BLaER1 (cell line): ENCODE results near the gene TMEM202.
"Not testable (repeated sequence)": the region's sequence is repeated elsewhere in the genome, so short reads cannot be mapped to it uniquely, and the experiment has no call there.

Experiments
- H3K27ac ChIP-seq: shearing (Covaris generic); formaldehyde crosslinking; 2 replicates; pipeline ENCODE4 v1.8.1; 2022
- H3K27me3 ChIP-seq: shearing (Covaris generic); formaldehyde crosslinking; 2 replicates; pipeline ENCODE4 v1.8.1; 2022
- H3K36me3 ChIP-seq: shearing (Covaris generic); formaldehyde crosslinking; 2 replicates; pipeline ENCODE4 v1.8.1; 2022
- H3K4me1 ChIP-seq: shearing (Covaris generic); formaldehyde crosslinking; 2 replicates; pipeline ENCODE4 v1.8.1; 2022
- H3K4me2 ChIP-seq: shearing (Covaris generic); formaldehyde crosslinking; 2 replicates; pipeline ENCODE4 v1.8.1; 2022
- H3K4me3 ChIP-seq: shearing (Covaris generic); formaldehyde crosslinking; 2 replicates; pipeline ENCODE4 v1.8.1; 2022
- H3K9ac ChIP-seq: shearing (Covaris generic); formaldehyde crosslinking; 2 replicates; pipeline ENCODE4 v1.8.1; 2022
- H3K9me3 ChIP-seq: shearing (Covaris generic); formaldehyde crosslinking; 2 replicates; pipeline ENCODE4 v1.8.1; 2022
- H4K20me1 ChIP-seq: shearing (Covaris generic); formaldehyde crosslinking; 2 replicates; pipeline ENCODE4 v1.8.1; 2022
- Cebpa-rat ChIP-seq: shearing (Covaris generic); IDR thresholded peaks from 2 replicates; pipeline ENCODE4 v1.8.1; 2022

TMEM202 gene

GRCh38 chr15:72398648-72399047, 543 bp downstream of the TMEM202 start:
- no peak overlapping the region for H3K4me3 ChIP-seq
- no peaks in the 10 kb centered on the region for H3K4me1 ChIP-seq
- no peaks in the 10 kb centered on the region for H3K36me3 ChIP-seq
- no peaks in the 10 kb centered on the region for H4K20me1 ChIP-seq
- H3K4me2 ChIP-seq, result no peak overlapping the region
- H3K27me3 ChIP-seq, result no peaks in the 10 kb centered on the region
- 0 out of 2 replicates have a peak, but pooled peaks cover 5% of the 10 kb centered on the region for H3K9me3 ChIP-seq
- H3K9ac ChIP-seq, result no peak overlapping the region
- H3K27ac ChIP-seq, result no peak overlapping the region
- TF ChIP-seq Cebpa-rat, result no peak

- H3K9me3 ChIP-seq, result no peaks in the 10 kb centered on the region
- no peaks in the 10 kb centered on the region for H4K20me1 ChIP-seq
- no peak for TF ChIP-seq Cebpa-rat
- no peaks in the 10 kb centered on the region for H3K4me1 ChIP-seq
- no peaks in the 10 kb centered on the region for H3K36me3 ChIP-seq
- no peak overlapping the region for H3K4me2 ChIP-seq
- no peak overlapping the region for H3K4me3 ChIP-seq
- H3K27ac ChIP-seq, result no peak overlapping the region
- no peaks in the 10 kb centered on the region for H3K27me3 ChIP-seq
- H3K9ac ChIP-seq, result no peak overlapping the region
Measured at GRCh38 chr15:72402726-72403125, 4.6 kb downstream of the TMEM202 start.

- no peaks in the 10 kb centered on the region for H3K9me3 ChIP-seq
- H3K4me3 ChIP-seq, result no peak overlapping the region
- H3K27me3 ChIP-seq, result no peaks in the 10 kb centered on the region
- H3K4me2 ChIP-seq, result no peak overlapping the region
- no peak for TF ChIP-seq Cebpa-rat
- H4K20me1 ChIP-seq, result no peaks in the 10 kb centered on the region
- no peaks in the 10 kb centered on the region for H3K4me1 ChIP-seq
- H3K36me3 ChIP-seq, result no peaks in the 10 kb centered on the region
- H3K9ac ChIP-seq, result no peak overlapping the region
- H3K27ac ChIP-seq, result no peak overlapping the region
Measured at GRCh38 chr15:72404356-72404755, 6.3 kb downstream of the TMEM202 start.

- Histone ChIP-seq H3K9ac (no peak overlapping the region), H3K9me3 (no peaks in the 10 kb centered on the region), H4K20me1 (no peaks in the 10 kb centered on the region), H3K4me3 (no peak overlapping the region), H3K27ac (no peak overlapping the region), H3K4me1 (no peaks in the 10 kb centered on the region), H3K4me2 (no peak overlapping the region), H3K36me3 (no peaks in the 10 kb centered on the region), H3K27me3 (no peaks in the 10 kb centered on the region)
- TF ChIP-seq Cebpa-rat, result no peak
Measured at GRCh38 chr15:72404841-72405240, 6.7 kb downstream of the TMEM202 start.

GRCh38 chr15:72406936-72407335, 8.8 kb downstream of the TMEM202 start:
- no peaks in the 10 kb centered on the region for H4K20me1 ChIP-seq
- no peak for TF ChIP-seq Cebpa-rat
- H3K9ac ChIP-seq, result no peak overlapping the region
- no peak overlapping the region for H3K4me3 ChIP-seq
- no peaks in the 10 kb centered on the region for H3K27me3 ChIP-seq
- H3K4me2 ChIP-seq, result no peak overlapping the region
- H3K9me3 ChIP-seq, result peaks cover 8% of the 10 kb centered on the region
- no peaks in the 10 kb centered on the region for H3K4me1 ChIP-seq
- no peaks in the 10 kb centered on the region for H3K36me3 ChIP-seq
- H3K27ac ChIP-seq, result no peak overlapping the region

GRCh38 chr15:72411111-72411510, 13.0 kb downstream of the TMEM202 start:
- no peak overlapping the region for H3K4me2 ChIP-seq
- H3K27me3 ChIP-seq, result no peaks in the 10 kb centered on the region
- no peaks in the 10 kb centered on the region for H4K20me1 ChIP-seq
- H3K9me3 ChIP-seq, result peaks cover 11% of the 10 kb centered on the region
- no peaks in the 10 kb centered on the region for H3K4me1 ChIP-seq
- H3K9ac ChIP-seq, result no peak overlapping the region
- no peaks in the 10 kb centered on the region for H3K36me3 ChIP-seq
- TF ChIP-seq Cebpa-rat, result no peak
- H3K27ac ChIP-seq, result no peak overlapping the region
- no peak overlapping the region for H3K4me3 ChIP-seq

- Histone ChIP-seq H3K4me1 (no peaks in the 10 kb centered on the region), H3K4me3 (no peak overlapping the region), H3K36me3 (no peaks in the 10 kb centered on the region), H3K27ac (no peak overlapping the region), H4K20me1 (no peaks in the 10 kb centered on the region), H3K27me3 (no peaks in the 10 kb centered on the region), H3K9me3 (peaks cover 11% of the 10 kb centered on the region), H3K4me2 (no peak overlapping the region), H3K9ac (no peak overlapping the region)
- no peak for TF ChIP-seq Cebpa-rat
Measured at GRCh38 chr15:72411544-72411943, 13.4 kb downstream of the TMEM202 start.

- not testable (repeated sequence) for H3K27ac ChIP-seq, H3K27me3 ChIP-seq, H3K4me1 ChIP-seq, H3K4me3 ChIP-seq, H3K36me3 ChIP-seq, H4K20me1 ChIP-seq, H3K4me2 ChIP-seq, H3K9ac ChIP-seq
- H3K9me3 ChIP-seq, result peaks cover 11% of the 10 kb centered on the region
Measured at GRCh38 chr15:72413337-72413736, 15.2 kb downstream of the TMEM202 start.

GRCh38 chr15:72415304-72415703, 17.2 kb downstream of the TMEM202 start:
- TF ChIP-seq Cebpa-rat, result no peak
- Histone ChIP-seq H3K9me3 (peaks cover 11% of the 10 kb centered on the region), H3K9ac (no peak overlapping the region), H3K4me2 (no peak overlapping the region), H3K36me3 (no peaks in the 10 kb centered on the region), H3K27ac (no peak overlapping the region), H3K4me1 (peaks cover 2% of the 10 kb centered on the region), H3K27me3 (no peaks in the 10 kb centered on the region), H4K20me1 (no peaks in the 10 kb centered on the region), H3K4me3 (no peak overlapping the region)

- not testable (repeated sequence) for H3K4me1 ChIP-seq, H3K9ac ChIP-seq, H3K27me3 ChIP-seq, H3K27ac ChIP-seq, H4K20me1 ChIP-seq, H3K9me3 ChIP-seq, H3K36me3 ChIP-seq, H3K4me3 ChIP-seq, H3K4me2 ChIP-seq
Measured at GRCh38 chr15:72419768-72420167, 21.7 kb downstream of the TMEM202 start.

GRCh38 chr15:72420576-72420975, 22.5 kb downstream of the TMEM202 start:
- no peak for TF ChIP-seq Cebpa-rat
- H3K4me3 ChIP-seq, result no peak overlapping the region
- no peaks in the 10 kb centered on the region for H3K9me3 ChIP-seq
- H3K27ac ChIP-seq, result no peak overlapping the region
- peaks cover 6% of the 10 kb centered on the region for H3K4me1 ChIP-seq
- H3K36me3 ChIP-seq, result no peaks in the 10 kb centered on the region
- H3K27me3 ChIP-seq, result no peaks in the 10 kb centered on the region
- H4K20me1 ChIP-seq, result no peaks in the 10 kb centered on the region
- H3K9ac ChIP-seq, result no peak overlapping the region
- peak overlapping the region; percentile 18 for H3K4me2 ChIP-seq
